Skin epidermis (tissue), 12 donors: ENCODE measurements around the gene SOWAHA.

Experiments
- H3K27ac ChIP-seq, 21 experiments: fragments of 200-600 bp; sonication (generic) in 11 of 21; one replicate each; pipeline ENCODE4 v1.5.0; 2020; ENCODE audit warnings: mild to moderate bottlenecking in 3 of 21, inconsistent platforms in 2 of 21, moderate library complexity in 2 of 21
- H3K4me3 ChIP-seq, 7 experiments: fragments of 200-600 bp; sonication (generic) in 2 of 7; one replicate each; pipeline ENCODE4 v1.5.0; 2020; ENCODE audit warnings: inconsistent platforms in 2 of 7, mild to moderate bottlenecking in 2 of 7, moderate library complexity in 1 of 7

SOWAHA gene

DNA sequence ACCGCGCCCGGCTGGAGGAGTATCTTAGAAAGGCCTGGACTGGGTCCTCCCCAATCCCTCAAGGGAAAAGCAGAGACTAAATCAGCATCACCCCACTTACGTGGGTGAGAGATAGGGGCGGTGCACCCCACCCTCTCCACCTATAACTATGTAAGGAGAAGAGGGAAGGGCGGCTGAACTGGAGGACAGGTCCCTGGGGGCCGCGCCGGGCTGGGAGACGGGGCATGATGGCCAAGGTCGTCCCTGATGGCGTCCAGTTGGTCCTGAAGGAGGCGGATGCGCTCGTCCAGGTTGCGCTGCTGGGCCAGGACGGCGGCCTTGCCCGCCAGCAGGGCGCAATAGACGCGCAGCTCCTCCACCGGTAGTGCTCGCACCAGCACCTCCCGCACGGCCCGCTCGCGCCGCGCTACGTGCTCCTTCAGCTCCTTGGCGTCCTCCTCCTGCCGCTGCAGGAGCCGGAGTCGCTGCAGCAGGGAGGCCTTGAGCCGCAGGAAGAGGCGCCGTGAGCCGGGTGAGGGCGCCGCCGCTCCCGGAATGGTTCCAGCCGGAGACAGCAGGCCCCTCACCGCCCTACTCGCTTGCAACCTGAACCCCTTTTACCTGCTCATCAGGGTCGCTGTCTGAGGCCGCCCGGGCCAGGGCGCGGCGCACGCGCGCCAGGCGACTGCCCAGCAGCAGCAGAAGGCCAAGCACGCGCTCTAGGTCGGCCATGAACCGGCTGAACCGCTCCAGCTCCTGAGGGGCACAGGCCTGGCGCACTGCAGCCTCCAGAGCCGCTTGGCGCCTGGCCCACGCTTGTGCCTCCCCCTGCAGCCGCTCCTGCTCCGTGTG lies 9.8 kb downstream of the SOWAHA start:
- Histone ChIP-seq H3K27ac (no peak overlapping the region), H3K4me3 (peak overlapping the region in 4 of 7 experiments; percentile 5 to 22 (median 18))

DNA sequence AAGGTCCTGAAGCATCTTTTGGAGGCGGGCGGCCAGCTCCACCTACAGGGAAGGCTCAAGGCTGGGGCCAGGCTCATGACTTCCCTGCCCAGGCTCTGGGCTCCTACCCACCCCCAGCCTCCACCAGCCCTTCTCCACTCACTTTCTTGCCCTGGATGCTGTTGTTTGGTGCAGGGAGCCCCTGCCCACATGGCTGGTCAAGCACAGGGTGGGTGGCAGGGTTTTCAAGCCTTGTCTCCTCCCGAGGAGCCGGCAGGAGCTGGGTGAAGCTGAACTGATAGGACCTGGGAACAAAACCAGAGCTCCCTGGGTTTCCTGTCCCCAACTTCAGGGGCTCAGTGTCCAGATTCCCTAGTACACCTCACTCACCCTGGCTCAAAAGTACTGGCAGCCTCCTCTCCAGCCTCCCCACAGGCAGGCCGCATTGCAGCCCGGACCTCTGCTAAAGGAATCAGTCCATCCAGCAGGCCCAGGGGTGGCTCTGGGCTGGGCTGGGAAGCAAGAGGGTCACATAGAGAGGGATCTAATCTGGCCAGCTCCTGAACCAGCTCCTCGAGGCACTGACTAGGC lies 10.5 kb downstream of the SOWAHA start:
- peak overlapping the region in 2 of 7 experiments; percentile 5 to 19 for H3K4me3 ChIP-seq
- H3K27ac ChIP-seq: no peak overlapping the region

DNA sequence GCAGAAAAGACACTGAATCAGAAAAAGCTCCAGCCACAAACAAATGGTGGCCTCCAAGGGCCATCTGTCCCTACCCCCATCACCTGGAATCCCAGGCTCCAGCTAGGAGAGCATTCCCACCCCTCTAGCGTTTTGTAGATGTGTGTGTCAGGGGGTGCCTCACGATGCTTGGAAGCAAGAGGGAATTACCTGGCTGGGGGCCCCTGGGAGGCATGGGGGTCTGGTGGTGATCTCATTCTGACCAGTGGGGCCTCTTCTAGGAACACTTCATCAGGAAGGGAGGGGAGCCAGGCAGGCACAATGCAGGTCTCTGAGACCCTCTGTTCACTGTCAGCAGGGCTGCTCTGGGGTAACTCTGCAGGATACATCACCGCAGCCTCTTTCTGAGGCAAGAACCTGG lies 11.3 kb downstream of the SOWAHA start:
- no peak overlapping the region for H3K27ac ChIP-seq

DNA sequence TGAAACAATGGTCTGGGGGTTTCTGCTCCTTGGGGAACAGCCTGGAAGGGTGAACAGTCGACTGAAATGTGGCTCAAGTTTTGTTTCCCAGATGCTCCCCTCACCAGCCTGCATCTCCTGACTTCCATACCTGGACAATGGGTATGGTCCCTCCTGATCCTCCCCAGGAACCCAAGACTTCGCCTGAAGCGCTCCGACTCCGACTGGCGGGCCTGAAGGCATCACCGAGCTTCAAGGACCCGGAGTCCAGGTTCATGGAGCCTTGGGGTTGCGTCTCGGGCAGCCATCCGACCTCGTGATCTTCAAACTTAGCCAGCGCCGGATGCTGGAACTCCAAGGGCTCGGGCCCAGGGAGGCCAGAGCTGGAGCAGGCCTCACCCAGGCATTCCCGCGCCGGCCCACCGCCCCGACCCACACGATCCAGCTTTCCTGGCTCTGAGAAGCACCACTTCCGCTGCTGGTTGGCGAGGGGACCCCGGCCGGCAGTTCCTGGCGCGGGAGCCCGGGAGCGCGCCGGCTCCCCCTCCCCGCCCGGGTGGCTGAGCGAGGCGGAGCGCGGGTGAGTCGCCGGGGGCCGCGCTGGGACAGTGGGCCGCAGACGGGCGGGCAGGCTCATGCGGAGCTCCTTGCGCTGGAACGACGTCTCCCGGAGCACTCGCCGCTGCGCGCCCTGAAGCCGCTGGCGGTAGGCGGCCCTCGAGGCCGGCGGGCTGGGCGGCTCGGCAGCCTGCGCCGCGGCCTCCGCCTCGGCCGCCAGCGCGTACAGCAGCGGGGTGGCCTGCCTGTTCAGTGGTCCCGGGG lies 12.1 kb downstream of the SOWAHA start:
- peak overlapping the region in 1 of 21 experiments; percentile 34 for H3K27ac ChIP-seq
- H3K4me3 ChIP-seq: peak overlapping the region in 6 of 7 experiments; percentile 16 to 33 (median 27)

More for the DNA sequence above, 11.3 kb downstream of the SOWAHA start:
- no peak overlapping the region for H3K4me3 ChIP-seq

GRCh38 chr5:132825834-132826391 lies 12.8 kb downstream of the SOWAHA start:
- peak overlapping the region in 1 of 21 experiments; percentile 34 for H3K27ac ChIP-seq
- H3K4me3 ChIP-seq: peak overlapping the region in 5 of 7 experiments; percentile 19 to 33 (median 27)

DNA sequence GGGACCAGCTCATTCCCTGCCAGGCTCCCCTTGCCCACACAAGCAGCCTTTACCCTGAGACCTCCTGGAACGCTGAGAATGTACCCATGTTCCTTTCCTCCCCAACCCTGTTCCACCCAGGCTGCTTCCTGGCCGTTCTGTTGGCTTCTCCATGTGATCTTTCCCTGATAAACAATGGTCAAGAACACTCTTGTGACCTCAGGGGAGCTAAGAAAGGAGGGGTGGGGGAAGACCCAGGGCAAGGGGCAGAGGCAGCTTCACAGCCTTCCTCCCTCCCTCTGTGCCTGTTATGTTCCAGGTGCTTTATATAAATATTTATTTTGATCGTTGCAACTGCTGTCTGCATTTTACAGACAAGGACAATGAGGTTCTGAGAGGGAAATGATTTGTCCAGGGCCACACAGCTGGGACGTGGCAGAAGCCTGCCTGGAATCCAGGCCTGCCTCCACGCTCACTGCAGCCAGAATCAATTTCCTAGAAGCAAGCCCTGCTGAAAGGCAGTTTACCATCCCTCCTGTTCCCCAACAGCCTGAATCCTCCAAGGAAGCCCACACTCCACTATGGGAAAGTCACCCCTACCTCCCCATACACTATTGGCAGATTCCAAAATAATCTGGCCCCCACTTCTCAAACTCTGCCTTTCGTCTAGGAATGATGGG lies 13.5 kb downstream of the SOWAHA start:
- Histone ChIP-seq H3K27ac (no peak overlapping the region), H3K4me3 (no peak overlapping the region)

GRCh38 chr5:132827943-132828673 lies 15.0 kb downstream of the SOWAHA start:
- Histone ChIP-seq H3K27ac (no peak overlapping the region), H3K4me3 (no peak overlapping the region)

DNA sequence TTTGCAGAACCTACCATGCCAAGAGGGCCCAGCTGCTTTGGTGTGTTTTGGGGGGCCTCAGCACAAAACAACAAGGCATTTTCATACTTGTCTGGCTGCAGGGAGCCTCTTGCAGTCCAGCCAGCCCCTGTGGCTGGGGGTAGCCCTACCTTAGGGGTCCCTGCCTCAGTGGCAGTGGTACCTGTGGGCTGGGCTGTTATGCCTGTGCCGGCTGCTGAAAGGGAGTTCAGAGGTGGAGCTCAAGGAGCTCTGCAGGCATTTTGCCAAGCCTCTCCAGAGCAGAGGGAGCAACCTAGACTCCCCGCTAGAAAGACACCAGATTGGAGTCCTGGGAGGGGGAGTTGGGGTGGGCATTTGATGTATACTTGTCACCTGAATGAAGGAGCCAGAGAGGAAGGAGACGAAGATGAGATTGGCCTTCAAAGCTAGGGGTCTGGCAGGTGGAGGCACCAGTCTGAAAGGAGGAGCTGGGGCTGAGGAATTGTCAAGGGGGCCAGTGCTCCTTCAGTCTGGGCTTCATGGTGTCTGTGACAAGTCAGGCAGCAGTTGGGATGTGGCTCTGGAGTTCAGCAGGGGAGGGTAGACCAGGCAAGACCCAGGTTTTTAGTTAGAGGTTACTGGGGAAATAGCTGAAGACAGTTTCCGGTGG lies 15.9 kb downstream of the SOWAHA start:
- Histone ChIP-seq H3K4me3 (peak overlapping the region in 2 of 7 experiments; percentile 54 to 65), H3K27ac (no peak overlapping the region)

DNA sequence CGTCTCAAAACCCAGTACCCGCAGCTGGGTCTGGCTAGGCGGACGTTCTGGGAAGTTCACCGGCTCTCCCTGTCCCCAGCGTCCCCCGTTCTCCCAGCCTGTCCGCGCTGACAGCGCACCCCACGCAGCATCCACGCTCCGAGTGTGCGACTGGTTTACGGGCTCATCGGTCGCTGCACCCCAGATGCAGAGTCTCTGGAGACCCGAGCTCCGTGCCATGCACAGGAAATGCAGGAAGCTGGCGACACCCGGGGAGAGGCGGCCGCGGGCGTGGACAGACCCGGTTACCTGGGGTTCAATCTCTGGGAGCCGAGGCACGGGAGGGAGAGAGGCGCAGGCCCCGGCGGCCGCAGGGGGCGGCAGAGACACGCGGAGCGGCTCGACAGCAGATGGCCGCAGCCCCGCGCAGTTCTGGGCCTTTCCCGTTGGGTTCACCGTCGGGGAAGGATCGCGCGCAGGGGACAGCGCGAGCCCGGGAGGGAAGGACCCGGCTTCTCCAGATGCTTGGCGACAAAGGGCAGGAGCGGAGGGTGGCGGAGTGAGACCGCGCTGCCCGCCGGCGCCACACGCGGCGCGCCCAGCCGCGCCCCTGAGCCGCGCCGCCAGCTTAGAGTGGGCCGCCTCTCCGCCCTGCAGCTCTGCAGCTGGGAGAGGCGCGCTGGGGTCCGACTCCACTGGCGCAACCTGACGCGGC lies 16.8 kb downstream of the SOWAHA start:
- Histone ChIP-seq H3K27ac (peak overlapping the region; percentile 4 to 81 (median 64)), H3K4me3 (peak overlapping the region; percentile 42 to 65 (median 57))

GRCh38 chr5:132830436-132831094 lies 17.5 kb downstream of the SOWAHA start, which contains the start of gene SHROOM1:
Gene SHROOM1 (minus strand): TSS chr5:132830647. CDS start chr5:132826140, 4,507 bp downstream.
- Histone ChIP-seq H3K27ac (peak within 1 kb of the TSS; percentile 4 to 81 (median 64)), H3K4me3 (peak within 1 kb of the TSS; percentile 42 to 65 (median 57))

- H3K4me3 ChIP-seq: peak overlapping the region in 5 of 7 experiments; percentile 54 to 65 (median 57)
- peak overlapping the region in 8 of 21 experiments; percentile 15 to 81 (median 76) for H3K27ac ChIP-seq
Observed at GRCh38 chr5:132831095-132831860, 18.2 kb downstream of the SOWAHA start.

DNA sequence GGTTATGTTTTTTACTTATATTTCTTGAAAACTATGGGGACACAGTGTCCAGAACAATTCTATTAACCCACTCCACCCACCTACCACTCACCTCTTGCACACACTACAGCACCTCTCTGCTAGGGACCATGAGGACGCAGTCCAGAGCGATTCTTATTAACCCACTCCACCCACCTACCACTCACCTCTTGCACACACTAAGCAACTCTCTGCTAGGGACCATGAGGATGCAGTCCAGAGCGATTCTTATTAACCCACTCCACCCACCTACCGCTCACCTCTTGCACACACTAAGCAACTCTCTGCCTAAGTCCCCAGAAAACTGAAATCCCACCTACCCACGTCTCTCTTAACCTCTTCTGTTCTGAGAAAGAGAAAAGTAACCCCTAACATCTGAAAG lies 19.5 kb downstream of the SOWAHA start:
- H3K27ac ChIP-seq: no peak overlapping the region
- H3K4me3 ChIP-seq: no peak overlapping the region

GRCh38 chr5:132834057-132834456 lies 21.0 kb downstream of the SOWAHA start:
- H3K27ac ChIP-seq: no peak overlapping the region
- H3K4me3 ChIP-seq: no peak overlapping the region

DNA sequence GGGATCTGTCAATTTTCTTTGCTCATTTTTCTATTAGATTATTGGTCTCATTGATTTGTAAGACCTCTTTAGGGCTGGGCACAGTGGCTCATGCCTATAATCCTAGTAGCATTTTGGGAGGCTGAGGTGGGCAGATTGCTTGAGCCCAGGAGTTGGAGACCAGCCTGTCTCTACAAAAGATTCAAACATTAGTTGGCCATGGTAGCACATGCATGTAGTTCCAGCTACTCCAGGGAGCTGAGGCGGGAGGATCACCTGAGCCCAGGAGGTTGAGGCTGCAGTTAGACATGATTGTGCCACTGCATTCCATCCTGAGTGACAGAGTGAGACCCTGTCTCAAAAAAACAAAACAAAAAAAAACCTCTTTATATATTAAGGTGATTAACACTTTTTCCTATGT lies 23.8 kb downstream of the SOWAHA start:
- no peak overlapping the region for H3K4me3 ChIP-seq
- H3K27ac ChIP-seq: no peak overlapping the region

GRCh38 chr5:132837868-132838267 lies 24.8 kb downstream of the SOWAHA start:
- peak overlapping the region in 5 of 21 experiments; percentile 11 to 82 (median 29) for H3K27ac ChIP-seq

More at GRCh38 chr5:132837868-132838267, 24.8 kb downstream of the SOWAHA start:
- no peak overlapping the region for H3K4me3 ChIP-seq
